ENCODE data around the gene TOR1A.

TOR1A gene

GRCh38 chr9:129851821-129852220 is 27.9 kb upstream of the TOR1A start:
- DNase-seq, result no peak

DNA sequence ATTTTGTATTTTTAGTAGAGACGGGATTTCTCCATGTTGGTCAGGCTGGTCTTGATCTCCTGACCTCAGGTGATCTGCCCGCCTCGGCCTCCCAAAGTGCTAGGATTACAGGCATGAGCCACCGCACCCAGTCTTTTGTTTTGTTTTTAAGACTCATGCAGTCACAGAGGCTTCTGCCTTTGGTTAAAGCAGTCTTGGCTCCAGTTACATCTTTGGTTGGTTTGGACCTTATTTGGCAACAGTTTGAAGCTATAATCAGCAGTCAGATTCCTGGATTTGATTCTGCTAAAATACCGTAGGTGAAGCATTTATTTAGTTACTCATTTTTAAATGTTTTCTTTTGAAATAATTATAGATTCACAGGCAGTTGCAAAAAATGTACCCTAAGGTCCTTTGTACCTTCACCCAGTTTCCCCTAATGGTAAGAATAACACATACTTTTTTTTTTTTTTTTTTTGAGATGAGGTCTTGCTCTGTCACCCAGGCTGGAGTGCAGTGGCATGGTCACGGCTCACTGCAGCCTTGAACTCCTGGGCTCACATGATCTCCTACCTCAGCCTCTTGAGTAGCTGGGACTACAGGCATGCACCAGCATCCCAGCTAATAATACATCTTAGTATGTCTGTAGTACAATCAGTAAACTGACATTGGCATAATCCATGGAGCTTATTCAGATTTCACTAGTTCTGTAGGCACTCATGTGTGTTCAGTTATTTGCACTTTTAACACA is 27.1 kb upstream of the TOR1A start:
- no peak for DNase-seq

GRCh38 chr9:129849901-129850300 is 26.0 kb upstream of the TOR1A start:
- DNase-seq, result no peak

DNA sequence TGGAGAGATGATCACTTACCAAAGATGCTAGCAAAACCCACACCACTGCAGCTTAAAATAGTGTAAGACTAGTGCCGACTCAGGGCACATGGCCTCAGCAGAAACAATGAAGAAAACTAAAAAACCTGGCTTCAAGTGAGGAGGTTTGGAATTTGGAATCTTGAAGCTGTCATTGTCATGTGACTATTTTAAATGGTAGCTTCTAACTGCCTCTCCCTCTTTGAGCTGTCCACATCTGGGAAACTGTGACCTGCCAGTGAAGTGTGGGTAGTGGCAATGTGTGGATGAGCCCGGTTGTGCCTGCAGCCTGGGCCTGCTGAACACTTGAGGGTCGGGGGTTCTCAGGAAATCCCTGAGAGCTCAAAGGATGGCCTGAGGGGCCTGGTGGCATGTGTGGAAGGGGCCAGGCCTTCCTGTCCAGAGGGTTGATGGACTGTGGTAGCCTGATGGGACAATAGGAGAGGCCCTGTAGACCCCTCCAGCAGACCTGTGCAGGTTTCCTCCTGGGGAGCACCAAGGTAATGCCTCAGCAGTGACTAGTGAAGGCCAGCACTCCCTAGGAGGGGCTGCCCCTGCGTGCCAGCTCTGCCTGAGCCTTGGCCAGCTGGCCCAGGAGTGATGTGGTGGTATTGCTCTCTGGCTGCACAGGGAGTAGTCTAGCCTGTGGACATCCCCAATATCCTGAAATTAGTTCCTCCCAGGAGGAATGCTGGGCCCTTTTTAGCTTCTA is 24.9 kb upstream of the TOR1A start:
- no peak for DNase-seq

- DNase-seq, result no peak
Observed at GRCh38 chr9:129845373-129845772, 21.4 kb upstream of the TOR1A start.

GRCh38 chr9:129841071-129841470 is 17.1 kb upstream of the TOR1A start:
- no peak for DNase-seq

DNA sequence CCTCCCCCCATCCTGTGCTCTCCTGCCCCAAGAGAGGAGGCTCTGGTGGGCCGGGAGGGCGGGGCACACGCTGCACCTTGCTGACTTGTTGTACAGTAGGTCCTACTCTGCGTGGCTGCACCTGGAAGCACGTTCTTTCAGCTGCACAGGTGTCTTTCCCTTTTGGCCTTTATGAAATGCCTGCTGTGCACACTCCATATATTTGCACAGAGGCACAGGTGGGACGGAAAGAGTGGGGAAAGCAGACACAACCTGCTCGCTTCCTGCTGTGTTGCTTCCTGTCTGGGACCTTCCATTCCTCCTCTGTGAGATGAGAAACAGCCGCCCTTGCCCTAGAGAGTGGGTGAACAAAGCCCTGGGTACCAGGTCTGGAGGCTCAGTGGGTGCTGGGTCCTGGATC is 16.1 kb upstream of the TOR1A start:
- DNase-seq, result no peak

- no peak for DNase-seq
Observed at GRCh38 chr9:129839324-129840023, 15.5 kb upstream of the TOR1A start.

- DNase-seq, result no peak
Observed at GRCh38 chr9:129838707-129839259, 14.8 kb upstream of the TOR1A start.

DNA sequence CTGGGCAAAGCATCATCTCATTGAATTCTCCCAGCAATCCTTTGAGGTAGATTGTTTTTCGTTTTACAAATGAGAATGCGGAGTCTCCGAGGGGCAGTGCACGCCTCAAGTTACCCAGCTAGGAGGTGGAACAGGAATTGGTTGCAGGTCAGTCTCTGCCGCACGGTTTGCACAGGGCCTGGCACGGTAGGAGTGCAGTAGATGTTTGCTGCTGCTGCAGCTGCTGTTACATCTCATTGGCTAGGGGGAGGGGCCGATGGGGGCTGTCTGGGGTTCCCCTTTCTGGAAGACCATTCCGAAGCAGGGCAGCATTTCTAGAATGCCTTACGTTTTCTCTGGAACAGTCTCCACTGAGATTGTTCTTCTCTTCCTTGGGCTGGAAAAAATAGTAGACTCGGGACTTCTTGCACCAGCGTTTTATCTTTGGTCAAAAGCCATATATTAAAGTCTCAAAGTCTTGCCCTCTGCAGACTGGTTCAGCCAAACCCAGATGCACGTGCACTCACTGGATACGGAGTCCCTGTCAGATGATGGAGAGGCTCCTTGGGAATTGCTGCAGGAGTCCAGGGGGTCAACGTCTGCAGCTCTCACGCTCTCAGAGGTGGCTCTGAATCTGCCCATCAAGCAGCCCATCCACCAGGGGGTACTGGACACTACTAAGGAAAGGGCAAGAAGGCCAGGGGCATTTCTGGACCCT is 12.5 kb upstream of the TOR1A start:
- DNase-seq, result peak; percentile 40 to 44

DNA sequence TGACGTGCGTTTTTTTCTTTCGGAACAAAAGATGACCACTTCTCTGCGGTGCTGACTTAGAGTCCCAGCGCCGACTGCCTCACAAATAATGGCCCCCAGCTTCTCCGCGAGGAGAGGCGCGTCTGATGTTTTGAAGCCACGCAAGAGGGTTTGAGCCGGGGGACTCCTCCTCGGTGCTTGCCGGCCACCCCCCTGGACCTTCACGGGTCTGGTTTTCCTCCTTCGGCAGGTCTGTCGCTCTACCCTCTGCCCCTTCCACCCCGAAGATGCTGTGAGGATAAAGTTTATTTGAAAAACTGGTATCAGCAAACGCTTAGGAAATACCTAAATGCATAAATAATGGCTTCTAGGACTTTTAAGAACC is 11.9 kb upstream of the TOR1A start:
- no peak for DNase-seq

DNA sequence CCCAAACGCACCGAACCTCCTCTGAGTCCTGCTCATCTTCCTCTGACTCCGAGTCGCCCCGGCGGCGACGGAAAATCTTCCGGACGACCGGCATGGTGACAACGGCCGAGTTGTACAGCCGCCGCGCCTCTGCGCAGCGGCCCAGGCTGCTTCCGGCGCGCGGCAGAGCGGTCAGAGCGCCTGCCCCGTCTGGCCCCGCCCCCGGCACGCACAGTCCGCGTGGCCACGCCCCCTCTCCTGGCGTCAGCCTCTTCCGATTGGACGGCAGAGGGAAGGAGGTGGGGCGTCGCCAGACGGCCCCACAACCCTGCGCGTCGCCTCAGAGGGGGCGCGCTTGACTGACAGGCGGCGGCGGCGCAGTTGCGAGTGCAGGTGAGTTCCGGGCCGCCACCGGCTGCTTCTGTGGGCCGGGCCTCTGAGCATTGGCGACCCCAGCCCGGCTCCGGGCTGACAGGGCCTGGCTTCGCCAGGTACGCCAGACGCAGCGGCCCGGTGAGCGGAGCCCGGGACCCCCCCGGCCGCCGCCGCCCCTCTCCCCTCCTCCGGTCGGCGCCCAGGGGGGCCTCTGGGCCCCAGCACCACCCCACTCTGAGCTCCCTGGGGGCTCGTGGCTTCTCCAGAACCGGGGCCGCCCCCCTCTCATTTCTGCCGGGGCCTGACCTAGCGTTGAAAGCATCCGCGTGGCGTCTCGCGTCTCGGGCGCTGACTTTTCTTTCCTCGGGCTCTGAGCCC is 11.4 kb upstream of the TOR1A start, which contains the start of the genes C9orf78 and USP20:
TSS of gene C9orf78 (minus strand) at position 148 of the 732 bp plus-strand sequence. CDS start at position 94, 54 bp downstream.
TSS of gene USP20 (plus strand) at position 331 of the 732 bp plus-strand sequence. CDS start 17,098 bp downstream, outside the sequence.
- DNase-seq, result peak; percentile 93 to 95

GRCh38 chr9:129834489-129835127 is 10.7 kb upstream of the TOR1A start:
- peak; percentile 41 to 49 for DNase-seq

DNA sequence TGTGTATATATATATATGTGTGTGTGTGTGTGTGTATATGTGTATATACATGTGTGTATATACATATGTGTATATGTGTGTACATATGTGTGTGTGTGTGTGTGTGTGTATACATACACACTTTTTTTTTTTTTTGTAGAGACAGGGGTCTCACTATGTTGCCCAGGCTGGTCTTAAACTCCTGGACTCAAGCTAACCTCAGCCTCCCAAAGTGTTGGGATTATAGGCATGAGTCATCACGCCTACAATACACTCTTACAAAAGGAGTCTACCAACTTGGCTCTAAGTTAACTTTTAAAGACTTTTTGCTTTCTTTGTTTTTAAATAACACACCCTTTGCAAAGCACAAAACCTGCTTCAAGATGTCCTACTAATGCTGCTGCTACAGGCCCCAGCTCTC is 9.0 kb upstream of the TOR1A start:
- no peak for DNase-seq

- no peak for DNase-seq
Observed at GRCh38 chr9:129828969-129829368, 5.0 kb upstream of the TOR1A start.

GRCh38 chr9:129828051-129828450 is 4.1 kb upstream of the TOR1A start:
- DNase-seq, result no peak

DNA sequence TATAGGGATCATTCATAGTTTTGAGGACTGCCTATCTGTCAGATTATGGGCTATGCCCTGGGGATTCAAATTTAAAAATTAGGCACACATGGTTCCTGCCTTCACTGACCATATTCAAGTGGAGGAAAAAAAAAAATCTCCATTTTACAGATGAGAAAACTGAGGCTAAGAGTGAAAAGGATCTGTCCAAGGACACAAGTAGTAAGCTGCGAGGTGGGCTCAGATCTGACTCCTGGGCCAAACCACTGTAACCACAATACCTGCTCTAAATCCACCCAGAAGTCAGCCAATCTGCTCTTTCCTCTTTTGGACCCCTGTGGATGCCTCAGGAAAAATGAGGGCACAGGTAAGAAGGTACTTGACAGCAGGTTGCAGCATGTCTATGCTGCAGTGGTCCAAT is 2.8 kb upstream of the TOR1A start:
- DNase-seq, result no peak

GRCh38 chr9:129826344-129826743 is 2.4 kb upstream of the TOR1A start:
- no peak for DNase-seq

DNA sequence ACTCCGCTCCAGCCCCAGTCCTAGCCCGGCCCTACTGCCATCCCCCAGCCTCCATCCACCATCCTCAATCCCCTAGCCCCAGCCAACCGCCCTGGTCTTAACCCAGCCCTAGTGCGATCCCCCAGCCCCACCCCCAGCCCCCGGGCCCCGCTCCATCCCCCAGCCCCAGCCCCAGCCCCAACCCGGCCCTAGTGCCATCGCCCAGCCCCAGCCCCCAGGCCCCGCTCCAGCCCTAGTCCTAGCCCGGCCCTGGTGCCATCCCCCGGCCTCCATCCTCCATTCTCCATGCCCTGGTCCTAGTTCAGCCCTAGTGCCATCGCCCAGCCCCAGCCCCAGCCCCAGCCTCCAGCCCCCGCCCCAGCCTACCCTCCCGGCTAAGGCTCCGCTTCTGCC is 398 bp downstream of the TOR1A start:
- DNase-seq, result no peak

- no peak for DNase-seq
Observed at GRCh38 chr9:129822898-129823541, 916 bp downstream of the TOR1A start.

Measured in activated CD4-positive, alpha-beta T cell treated with anti-CD3 and anti-CD28 coated beads, Interleukin-2, amount 50 U/mL, for 4 hours (primary cell).